ENCODE results near the gene PRR13. TPM values are rescaled to one million over a fixed set of nuclear protein-coding genes. Genes with fewer than 3 reads are reported as not detected.

The PRR13 gene
- total and polyA plus RNA-seq, 2 of the 8 experiments (the other 6 are each of a cell fraction or from before 2014, with no cell fraction given), result 82.9 to 185 TPM

- FAIRE-seq (no peak), DNase-seq (ENCODE audit: low read depth in 1 of 2, low spot score in 2 of 2) (no peak)
- Histone ChIP-seq H3K14ac (ENCODE audit: insufficient read length) (no peak overlapping the region), H3K4me2 (ENCODE audit: insufficient read depth in 1 of 2, low read depth in 2 of 2, low read length in 2 of 2) (no peak overlapping the region), H2BK15ac (ENCODE audit: low read length) (no peak overlapping the region), H4K20me1 (replicated peaks in 1 of 2; ENCODE audit: control insufficient read depth in 1 of 2, insufficient read depth in 2 of 2, low read length in 2 of 2) (peaks cover 22 to 25% of the 10 kb centered on the region in 2 experiments), H4K5ac (ENCODE audit: insufficient read length, low read depth, low read length) (no peak overlapping the region), H2BK12ac (ENCODE audit: low read depth, low read length) (no peak overlapping the region), H3K4ac (replicated peaks; ENCODE audit: insufficient read length, low read depth, low read length) (no peak overlapping the region), H3K27ac (ENCODE audit: low read depth, low read length) (no peak overlapping the region), H3K23me2 (ENCODE audit: low read depth, low read length) (no peaks in the 10 kb centered on the region), H3K56ac (replicated peaks; ENCODE audit: insufficient read length, low read depth, low read length) (no peak overlapping the region), H3K18ac (ENCODE audit: extremely low read depth, low read length) (no peak overlapping the region), H3K4me1 (replicated peaks in 1 of 4; ENCODE audit: control insufficient read depth in 3 of 4, insufficient read depth in 4 of 4, low read length in 3 of 4) (peaks cover 0 to 5% (median 1%) of the 10 kb centered on the region in 4 experiments; a peak in 4 of 7 replicates), H2AK5ac (ENCODE audit: low read depth, low read length) (no peak overlapping the region), H4K8ac (ENCODE audit: extremely low read depth, insufficient read depth, low read length) (no peak overlapping the region), H3K36me3 (ENCODE audit: control insufficient read depth in 2 of 4, insufficient read depth in 4 of 4, low read length in 3 of 4) (peaks cover 19 to 84% (median 48%) of the 10 kb centered on the region in 4 experiments), H3K79me2 (ENCODE audit: control insufficient read depth in 1 of 2, insufficient read depth in 2 of 2, low read length in 2 of 2) (no peaks in the 10 kb centered on the region), H3K9me3 (ENCODE audit: insufficient read depth in 2 of 2, low read depth in 1 of 2, low read length in 1 of 2) (no peaks in the 10 kb centered on the region), H2BK5ac (ENCODE audit: low read depth, low read length) (no peak overlapping the region), H3K27me3 (replicated peaks in 1 of 4; ENCODE audit: control insufficient read depth in 3 of 4, extremely low read depth in 1 of 4, insufficient read depth in 3 of 4, low read length in 3 of 4) (no peaks in the 10 kb centered on the region), H4K91ac (replicated peaks; ENCODE audit: insufficient read length, low read length) (no peak overlapping the region), H3K23ac (ENCODE audit: insufficient read length) (no peak overlapping the region), H2BK120ac (replicated peaks; ENCODE audit: low read depth, low read length) (no peak overlapping the region), H2AFZ (ENCODE audit: low read length) (no peak overlapping the region), H2BK20ac (ENCODE audit: low read length) (no peak overlapping the region), H3K79me1 (ENCODE audit: low read depth, low read length) (no peaks in the 10 kb centered on the region; the same call in 1 of the 2 replicates), H3K4me3 (ENCODE audit: extremely low read depth in 1 of 4, insufficient read depth in 2 of 4, low read depth in 3 of 4, low read length in 4 of 4) (no peak overlapping the region), H3K9ac (replicated peaks in 1 of 4; ENCODE audit: extremely low read depth in 1 of 4, low read depth in 3 of 4, low read length in 3 of 4) (no peak overlapping the region)
- ChIA-PET CTCF (ENCODE audit: partially characterized antibody) (interaction anchor here (0.6 to 9.0 kb wide), 27 partner anchors 9 to 717 kb away, joined by 3 to 105 read pairs (median 5); partner anchors contain the start of genes MAP3K12, NPFF and TARBP2), POLR2A (ENCODE audit: partially characterized antibody) (interaction anchor here (0.9 to 67.0 kb wide), 16 partner anchors 12 to 265 kb away, joined by 3 to 3397 read pairs (median 6); partner anchors contain the start of genes AAAS, MAP3K12, NPFF and PCBP2)
- 83% methylated on average over 9 of the region's 9 CpGs; no CpG with 5 or more reads in 1 of the 2 experiments for WGBS, 2 experiments (ENCODE audit: extremely low coverage in 1 of 2, insufficient coverage in 1 of 2, insufficient read length in 1 of 2, insufficient replicate concordance in 2 of 2, low coverage in 1 of 2, low lambda C conversion rate in 2 of 2, missing lambda C conversion rate in 1 of 2)
- TF ChIP-seq RAD21 (IDR thresholded peaks at IDR 0.05 in 1 of 2, conservative IDR thresholded peaks at IDR 0.05 in 1 of 2; ENCODE audit: low read depth in 2 of 2, low read length in 2 of 2) (peak; percentile 39 to 40; a peak in 3 of 4 replicates), MAX (IDR thresholded peaks at IDR 0.05) (peak; percentile 40), POLR2A (IDR thresholded peaks at IDR 0.05; ENCODE audit: control extremely low read depth in 1 of 2, low read depth in 2 of 2, low read length in 2 of 2) (peak; percentile 14 to 22; a peak in 2 of 3 replicates), ATF2 (IDR thresholded peaks at IDR 0.05; ENCODE audit: low read length) (no peak), POLR2AphosphoS5 (IDR thresholded peaks at IDR 0.05; ENCODE audit: low read depth, low read length) (peak; percentile 80), CTCF (IDR thresholded peaks at IDR 0.05; ENCODE audit: control extremely low read depth in 1 of 3, insufficient read depth in 1 of 3, low read depth in 1 of 3, low read length in 3 of 3) (peak; percentile 26 to 73 (median 46))
Measured at GRCh38 chr12:53481939-53482586, 40.5 kb downstream of the PRR13 start.
